Suppressor macrophage treated with lipopolysaccharide for 4 hours (primary cell): ENCODE results near the gene SCN4A.
"Not testable (repeated sequence)": the region's sequence is repeated elsewhere in the genome, so short reads cannot be mapped to it uniquely, and the experiment has no call there.

Experiments
- DNase-seq: peaks from one replicate; pipeline ENCODE4 v3.0.0-alpha.2; 2020

SCN4A gene

DNA sequence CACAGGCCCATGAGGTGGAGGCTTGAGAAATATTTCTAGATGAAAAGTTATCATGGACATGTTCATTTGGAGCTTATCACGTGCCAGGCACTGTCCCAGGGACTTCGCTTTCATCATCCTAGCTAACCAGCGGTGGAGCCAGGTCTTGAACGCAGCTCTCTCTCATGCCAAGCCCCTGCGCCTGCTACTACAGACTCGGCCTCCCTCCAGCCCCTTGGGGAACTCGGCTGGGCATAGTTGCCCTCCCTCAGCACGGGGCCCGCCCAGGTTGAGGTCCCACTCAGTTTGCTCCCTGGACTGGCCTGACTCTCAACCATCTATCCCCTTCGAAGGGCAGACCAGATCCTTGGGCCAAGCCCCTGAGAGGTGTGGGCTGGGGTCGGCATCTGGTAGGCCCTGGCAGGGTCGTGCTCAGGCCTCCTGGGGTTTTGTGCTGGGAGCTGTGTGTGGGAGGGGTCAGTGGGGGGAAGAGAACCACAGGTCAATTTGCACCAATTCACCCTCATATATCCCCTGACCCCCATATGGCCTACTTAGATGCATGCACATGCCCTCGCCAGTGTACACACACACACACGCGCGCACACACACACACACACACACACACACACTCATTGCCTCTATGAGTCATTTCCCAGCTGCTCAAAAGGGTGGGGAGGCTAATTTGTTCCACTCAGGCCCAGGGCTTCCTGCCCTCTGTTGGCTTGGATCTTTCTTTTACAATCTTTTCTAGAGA lies 12.1 kb upstream of the SCN4A start:
- DNase-seq: peak; percentile 80

GRCh38 chr17:63984236-63984635 lies 11.5 kb upstream of the SCN4A start:
- DNase-seq: peak; percentile 18

DNA sequence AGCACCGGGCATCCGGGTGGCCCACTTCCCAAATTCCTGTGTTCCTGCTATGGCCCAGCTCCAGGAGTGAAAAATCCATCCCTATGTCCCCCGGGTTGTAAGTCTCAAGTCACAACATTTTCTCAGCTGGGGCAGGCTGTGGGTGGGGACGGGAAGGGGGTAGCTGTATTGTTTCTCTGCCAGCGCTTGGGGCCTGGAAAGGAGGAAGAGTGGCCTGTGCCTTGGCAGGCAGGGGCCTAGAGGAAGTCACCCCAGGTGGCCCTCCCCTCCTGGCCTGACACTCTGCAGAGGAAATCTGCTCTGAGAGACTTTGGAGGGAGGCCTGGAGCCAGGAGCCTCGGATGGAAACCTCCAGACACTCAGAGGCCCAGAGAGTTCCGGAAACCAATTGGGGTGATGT lies 10.6 kb upstream of the SCN4A start:
- no peak for DNase-seq

GRCh38 chr17:63982641-63983040 lies 9.9 kb upstream of the SCN4A start:
- DNase-seq: not testable (repeated sequence)

GRCh38 chr17:63978272-63979200 lies 5.8 kb upstream of the SCN4A start:
- DNase-seq: no peak

DNA sequence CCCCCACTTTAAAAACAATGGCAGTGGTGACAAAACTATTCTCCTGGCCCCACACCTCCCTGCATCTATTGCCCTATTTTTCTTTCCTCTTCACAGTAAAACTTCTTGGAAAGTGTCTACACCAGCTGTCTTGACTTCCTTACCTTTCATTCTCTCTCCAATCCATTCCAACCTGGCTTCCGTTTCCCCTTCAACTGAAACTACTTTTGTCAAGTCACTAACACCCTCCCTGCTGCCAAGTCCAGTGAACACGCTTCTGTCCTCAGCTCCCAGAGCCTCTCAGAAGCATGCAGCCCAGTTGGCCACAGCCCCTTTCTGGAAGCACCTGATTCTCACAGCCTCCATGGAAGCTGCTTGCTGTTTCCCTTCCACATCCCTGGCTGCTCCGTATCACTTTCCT lies 4.0 kb upstream of the SCN4A start:
- no peak for DNase-seq

DNA sequence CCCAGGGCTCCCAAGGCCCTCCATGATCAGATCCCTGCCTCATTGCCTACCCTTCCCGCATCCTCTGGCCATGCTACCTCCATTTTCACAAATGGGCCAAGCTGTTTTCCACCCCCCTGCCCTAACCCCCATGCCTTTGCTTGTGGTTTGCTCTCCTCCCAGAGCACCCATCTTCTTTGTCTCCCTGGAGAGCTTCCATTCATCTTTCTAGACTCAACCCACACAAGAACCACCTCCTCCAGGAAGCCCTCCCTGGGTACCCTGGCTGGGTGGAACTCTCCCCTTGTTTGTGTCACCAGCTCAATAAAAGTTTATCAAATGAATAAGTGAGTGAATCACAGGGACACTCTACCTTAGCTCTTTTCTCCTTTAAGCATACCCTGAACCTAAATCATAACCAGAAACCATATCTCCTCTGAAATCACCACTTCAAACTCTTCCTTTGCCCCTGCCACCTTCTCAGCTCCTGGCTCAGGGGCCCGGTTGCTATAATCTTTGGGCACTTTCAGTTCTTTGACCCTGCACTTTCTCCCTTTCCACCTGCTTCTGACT lies 2.9 kb upstream of the SCN4A start:
- DNase-seq: no peak

- DNase-seq: no peak
Observed at GRCh38 chr17:63974594-63975192, 2.0 kb upstream of the SCN4A start.

DNA sequence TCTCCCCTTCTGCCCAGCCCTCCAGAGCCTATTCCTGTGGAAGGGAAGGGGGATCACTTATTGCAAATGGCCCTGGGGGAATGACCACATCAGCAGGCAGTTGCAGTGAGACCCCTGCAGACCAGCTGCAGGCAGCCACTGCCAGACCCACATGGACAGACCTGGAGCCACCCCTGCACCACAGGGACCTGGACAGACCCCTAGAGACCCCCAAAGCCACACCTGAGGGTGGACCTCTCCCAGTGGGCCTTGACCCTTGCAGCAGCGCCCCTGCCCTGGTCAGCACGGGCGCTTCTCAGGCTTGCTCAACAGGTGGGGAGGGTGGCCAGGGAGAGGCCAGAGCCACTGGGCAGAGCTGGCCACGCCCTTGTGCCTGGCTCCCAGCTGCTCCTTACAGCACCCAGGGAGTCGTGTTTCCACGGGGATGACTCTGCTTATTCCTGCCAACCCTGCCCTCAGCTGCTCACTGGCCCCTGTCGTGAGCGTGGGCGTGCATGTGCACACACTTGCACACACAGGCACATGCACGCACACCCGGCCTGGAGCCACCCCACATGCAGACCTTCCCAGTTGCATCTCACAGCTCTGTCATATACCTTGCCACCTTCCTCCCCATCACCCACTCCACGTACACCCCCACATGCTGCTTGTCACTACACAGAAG lies 1.3 kb upstream of the SCN4A start:
- no peak for DNase-seq

DNA sequence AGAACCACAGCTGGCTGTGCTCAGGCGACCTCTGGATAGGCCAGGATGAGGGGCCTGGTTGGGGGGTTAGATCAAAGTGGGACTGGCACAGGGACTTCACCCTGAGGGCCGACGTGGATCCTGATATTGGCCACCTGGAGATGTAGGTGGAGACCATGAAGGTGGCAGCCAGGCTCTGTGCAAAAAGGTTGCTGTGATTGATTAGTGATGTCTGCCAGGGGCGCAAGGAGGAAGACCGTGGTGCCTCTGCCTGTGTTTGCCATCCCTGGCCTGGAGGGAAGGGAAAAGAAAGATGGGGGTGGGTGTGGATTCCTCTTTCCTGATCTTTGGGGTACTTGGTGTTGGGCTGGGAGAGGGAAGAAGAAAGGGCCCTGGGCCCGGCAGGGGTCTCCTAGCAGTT lies 529 bp upstream of the SCN4A start:
- DNase-seq: no peak

DNA sequence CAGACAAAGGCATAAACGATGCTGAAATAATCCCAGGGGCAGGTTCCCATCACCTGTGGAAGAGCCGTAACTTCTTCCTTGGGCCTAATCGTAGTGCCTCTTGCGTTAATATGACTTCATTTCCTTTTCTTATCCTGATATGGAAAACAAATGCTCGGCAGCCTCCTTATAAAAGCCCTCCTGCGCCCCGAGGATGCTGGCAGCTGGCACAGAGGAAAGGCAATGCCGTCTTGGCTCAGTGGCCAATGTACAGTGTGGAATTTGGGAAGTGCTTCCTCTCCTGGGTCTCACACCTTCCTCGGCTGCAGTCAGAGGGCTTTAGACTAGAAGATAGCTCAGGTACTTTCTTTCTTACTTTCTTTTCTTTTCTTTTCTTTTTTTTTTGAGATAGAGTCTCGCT lies 3.4 kb downstream of the SCN4A start:
- DNase-seq: no peak

- DNase-seq: no peak
Observed at GRCh38 chr17:63967953-63968352, 4.8 kb downstream of the SCN4A start.

GRCh38 chr17:63966646-63967264 lies 6.0 kb downstream of the SCN4A start:
- no peak for DNase-seq

GRCh38 chr17:63963123-63963522 lies 9.6 kb downstream of the SCN4A start:
- no peak for DNase-seq

GRCh38 chr17:63962298-63962744 lies 10.4 kb downstream of the SCN4A start:
- no peak for DNase-seq

- DNase-seq: peak; percentile 63
Observed at GRCh38 chr17:63961355-63962212, 11.1 kb downstream of the SCN4A start.

- DNase-seq: no peak
Observed at GRCh38 chr17:63960430-63960829, 12.3 kb downstream of the SCN4A start.

DNA sequence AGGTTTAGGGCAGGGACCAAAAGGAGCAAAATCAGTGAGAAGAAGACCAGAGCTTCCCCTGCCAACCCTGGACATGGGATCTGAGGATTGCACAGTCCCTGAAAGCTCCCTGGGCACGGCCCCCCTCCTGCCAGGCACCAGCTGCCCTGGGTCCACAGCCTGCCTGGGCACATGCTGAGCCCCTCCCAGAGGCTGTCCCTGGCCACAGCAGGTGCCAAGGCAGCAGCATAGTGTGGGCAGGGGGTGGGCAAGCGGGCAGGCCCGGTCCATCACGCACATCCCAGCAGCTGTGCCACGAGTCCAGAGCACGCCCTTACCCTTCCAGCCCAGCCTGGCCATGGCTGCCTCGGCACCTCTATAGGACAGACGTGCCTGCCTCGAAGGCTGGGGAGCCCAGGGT lies 12.7 kb downstream of the SCN4A start:
- no peak for DNase-seq

- no peak for DNase-seq
Observed at GRCh38 chr17:63956296-63956920, 16.3 kb downstream of the SCN4A start.

DNA sequence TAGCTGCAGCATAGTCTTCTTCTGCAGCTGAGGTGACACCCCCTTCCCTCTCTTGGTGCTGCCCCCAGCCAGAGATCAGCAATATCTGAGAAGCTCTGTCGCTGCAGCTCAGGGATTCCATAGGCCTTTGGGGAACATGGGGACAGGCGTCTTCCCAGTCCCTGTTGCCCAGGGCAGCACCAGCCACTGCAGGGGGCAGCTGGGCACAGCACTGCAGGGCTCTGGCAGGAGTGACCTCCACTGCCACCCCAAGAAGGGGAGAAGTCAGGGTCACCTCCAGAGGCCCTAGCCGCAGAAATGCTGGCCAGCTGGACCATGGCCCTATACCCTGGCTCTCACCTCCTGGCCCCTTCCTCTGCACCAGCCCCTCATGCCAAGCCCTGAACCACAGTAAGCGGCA lies 16.9 kb downstream of the SCN4A start:
- DNase-seq: no peak

DNA sequence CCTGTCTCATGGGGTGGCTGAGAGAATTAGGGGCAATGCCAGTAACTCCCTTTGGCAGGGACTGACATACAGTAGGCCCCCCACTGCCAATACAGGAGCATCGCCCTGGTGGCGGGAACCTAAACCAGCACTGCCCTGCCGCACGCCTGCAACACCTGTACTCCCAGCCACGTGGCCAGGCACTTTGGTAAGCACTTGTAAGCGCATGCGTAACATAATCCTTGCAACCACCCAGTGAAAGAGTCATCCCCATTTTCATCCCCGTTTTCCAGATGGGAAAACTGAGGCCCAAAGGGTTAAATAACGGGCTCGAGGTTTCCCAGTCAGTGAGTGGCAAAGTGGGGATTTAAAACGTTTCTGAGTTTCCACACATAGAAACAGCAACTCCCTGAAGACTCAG lies 17.5 kb downstream of the SCN4A start:
- no peak for DNase-seq
